B cell (primary cell): ENCODE data around the gene CMTM6. TPM values are rescaled to one million over a fixed set of nuclear protein-coding genes. Genes with fewer than 3 reads are reported as not detected.

Experiments
- ATAC-seq: fragments of 200-7000 bp; cut with Tn5 transposase; one replicate; pipeline ENCODE4 v1.10.0; 2021; ENCODE audit warnings: low read depth, mild to moderate bottlenecking, moderate number of reproducible peaks, moderate library complexity
- CTCF ChIA-PET: fragments of 350-600 bp; sonication (Branson Sonifier 250); formaldehyde crosslinking; loops from one replicate; lab custom pipeline; 2021; ENCODE audit warnings: antibody characterized with exemption, inconsistent platforms; lab: Charles Lee
- POLR2A ChIA-PET: fragments of 350-600 bp; sonication (Branson Sonifier 250); formaldehyde crosslinking; loops from one replicate; lab custom pipeline; 2021; ENCODE audit warnings: antibody characterized with exemption; lab: Charles Lee
- DNase-seq: peaks from one replicate; pipeline ENCODE4 v3.0.0; 2013
- H2AFZ ChIP-seq: 2 replicates; pipeline ENCODE4 v1.6.1; 2012; ENCODE audit warnings: mild to moderate bottlenecking, low read depth, low read length; ENCODE audit not compliant: insufficient read depth, poor library complexity, severe bottlenecking
- H3K27ac ChIP-seq, 2 donors: 1 replicate in 1 of 2; 2 replicates in 1 of 2; pipeline ENCODE4 v1.5.1; 2012 to 2013; ENCODE audit warnings: low read length in 2 of 2, mild to moderate bottlenecking in 2 of 2, moderate library complexity in 1 of 2
- H3K27me3 ChIP-seq, 4 experiments: fragments of 200-600 bp in 1 of 4; sonication (generic) in 1 of 4; replicated peaks in 1 of 4; 1 replicate in 2 of 4; 2 replicates in 2 of 4; pipeline versions ENCODE4 v1.6.1 to v1.7.0; 2013 to 2016; ENCODE audit warnings: low read length in 3 of 4, mild to moderate bottlenecking in 2 of 4, mixed read lengths in 1 of 4, moderate library complexity in 1 of 4; ENCODE audit not compliant: insufficient read depth in 4 of 4, control insufficient read depth in 3 of 4; ENCODE audit errors: control extremely low read depth in 1 of 4
- H3K36me3 ChIP-seq, 2 experiments: replicated peaks in 1 of 2; 1 replicate in 1 of 2; 2 replicates in 1 of 2; pipeline versions ENCODE4 v1.6.1 to v1.7.1; 2013; ENCODE audit warnings: low read length in 1 of 2; ENCODE audit not compliant: insufficient read depth in 2 of 2, control insufficient read depth in 1 of 2; ENCODE audit errors: control extremely low read depth in 1 of 2, extremely low read depth in 1 of 2
- H3K4me1 ChIP-seq, 2 donors: fragments of 200-600 bp in 1 of 2; sonication (generic) in 1 of 2; 1 replicate in 1 of 2; 2 replicates in 1 of 2; pipeline versions ENCODE4 v1.5.1 to v1.6.1; 2013 to 2017; ENCODE audit warnings: low read length in 2 of 2; ENCODE audit not compliant: control insufficient read depth in 2 of 2, insufficient read depth in 2 of 2
- H3K4me2 ChIP-seq: replicated peaks from 2 replicates; pipeline ENCODE3; 2012; ENCODE audit warnings: mild to moderate bottlenecking, low read depth, low read length; ENCODE audit not compliant: poor library complexity, severe bottlenecking
- H3K4me3 ChIP-seq, 5 experiments: fragments of 200-600 bp in 1 of 5; sonication (generic) in 1 of 5; 1 replicate in 3 of 5; 2 replicates in 2 of 5; pipeline versions ENCODE4 v1.5.1 to v1.7.0; 2011 to 2016; ENCODE audit warnings: low read length in 4 of 5, mild to moderate bottlenecking in 4 of 5, low read depth in 2 of 5, control low read depth in 1 of 5, moderate library complexity in 1 of 5; ENCODE audit not compliant: insufficient read depth in 1 of 5; ENCODE audit errors: control extremely low read depth in 1 of 5, extremely low read depth in 1 of 5
- H3K79me2 ChIP-seq: fragments of 200-600 bp; sonication (generic); one replicate; pipeline ENCODE4 v1.6.0; 2016; ENCODE audit warnings: low read length; ENCODE audit not compliant: control insufficient read depth, insufficient read depth
- H3K9ac ChIP-seq: fragments of 200-600 bp; sonication (generic); 2 replicates; pipeline ENCODE4 v1.6.1; 2017; ENCODE audit warnings: mild to moderate bottlenecking, low read length, moderate library complexity
- H3K9me3 ChIP-seq, 3 donors: one replicate each; pipeline versions ENCODE4 v1.6.1 to v1.7.1; 2013; ENCODE audit warnings: low read length in 2 of 3; ENCODE audit not compliant: control insufficient read depth in 2 of 3, insufficient read depth in 1 of 3; ENCODE audit errors: control extremely low read depth in 1 of 3
- H4K20me1 ChIP-seq: 2 replicates; pipeline ENCODE4 v1.6.0; 2012; ENCODE audit warnings: mild to moderate bottlenecking, low read length; ENCODE audit not compliant: insufficient read depth, control insufficient read depth, poor library complexity, severe bottlenecking
- H3K27ac Mint-ChIP-seq: one replicate; pipeline ENCODE4 v1.8.0; 2021; ENCODE audit warnings: mixed read lengths
- H3K27me3 Mint-ChIP-seq: one replicate; pipeline ENCODE4 v1.8.0; 2021; ENCODE audit warnings: mixed read lengths
- H3K4me1 Mint-ChIP-seq: one replicate; pipeline ENCODE4 v1.8.0; 2021; ENCODE audit warnings: mixed read lengths
- H3K4me3 Mint-ChIP-seq: one replicate; pipeline ENCODE4 v1.8.0; 2021; ENCODE audit warnings: mixed read lengths
- H3K9me3 Mint-ChIP-seq: one replicate; pipeline ENCODE4 v1.8.0; 2022; ENCODE audit warnings: mixed read lengths; ENCODE audit not compliant: insufficient read depth
- CTCF ChIP-seq: fragments of 200-600 bp; IDR thresholded peaks from one replicate; pipeline ENCODE4 v1.8.0; 2022; ENCODE audit warnings: antibody characterized with exemption, mild to moderate bottlenecking
- EZH2 ChIP-seq: IDR thresholded peaks from 2 replicates; pipeline ENCODE4 v1.6.1; 2012; ENCODE audit warnings: borderline replicate concordance, low read depth, mild to moderate bottlenecking, moderate library complexity, low read length; ENCODE audit not compliant: insufficient read depth, poor library complexity, severe bottlenecking
- WGBS: methylation state at CpG from one replicate; pipeline ENCODE4 v1.1.5; 2013; ENCODE audit warnings: missing lambda C conversion rate; ENCODE audit not compliant: insufficient coverage; 5-methylcytosine and 5-hydroxymethylcytosine counted together
- intact Hi-C: fragments of 100-400 bp; cut with micrococcal nuclease; formaldehyde crosslinking; loops from one replicate; pipeline ENCODE4 v1.10.0; 2022
- polyA plus RNA-seq: library from polyadenylated mRNA; depleted of rRNA; stranded (reverse); fragments of >200 nt; gene quantifications from 2 replicates; pipeline ENCODE4 v1.2.3, GENCODE V29; 2012
- total RNA-seq, 2 donors: library from RNA; stranded (reverse); fragments of 120-200 nt in 1 of 2; gene quantifications; 1 replicate in 1 of 2; 2 replicates in 1 of 2; pipeline versions ENCODE4 v1.2.3 to v1.2.4, GENCODE V29; 2013 to 2022

Gene CMTM6
- total and polyA plus RNA-seq, 2 donors (not counting 1 experiment from before 2014, with no cell fraction given): 19.2 to 66.3 TPM

GRCh38 chr3:32469151-32469874 is 33.3 kb downstream of the CMTM6 start:
- Mint-ChIP-seq H3K27ac (peak overlapping the region; percentile 82), H3K9me3 (no peaks in the 10 kb centered on the region), H3K4me1 (peaks cover 55% of the 10 kb centered on the region), H3K4me3 (peak overlapping the region; percentile 56), H3K27me3 (no peaks in the 10 kb centered on the region)
- peaks cover 29 to 44% of the 10 kb centered on the region in 2 donors for H3K4me1 ChIP-seq
- peaks cover 6 to 19% of the 10 kb centered on the region in 2 experiments for H3K36me3 ChIP-seq
- DNase-seq (no peak), ATAC-seq (no peak)
- H3K4me2 ChIP-seq: peak overlapping the region; percentile 17
- H3K9me3 ChIP-seq: no peaks in the 10 kb centered on the region
- intact Hi-C loops: loop anchor here (5.0 kb wide), 1 partner anchor 33 kb away; the partner anchor contains the start of gene CMTM6
- no peaks in the 10 kb centered on the region for H3K27me3 ChIP-seq
- TF ChIP-seq CTCF (no peak), EZH2 (no peak)
- ChIA-PET POLR2A (interaction anchor here (0.6 kb wide), 2 partner anchors 32 to 69 kb away, joined by 3 to 5 read pairs; no protein-coding TSS in a partner anchor), CTCF (interaction anchor here (0.8 to 6.0 kb wide), 29 partner anchors 12 to 294 kb away, joined by 3 to 238 read pairs (median 9); partner anchors contain the start of genes CMTM6 and CMTM7)
- peaks cover 24% of the 10 kb centered on the region for H4K20me1 ChIP-seq
- no peak overlapping the region for H2AFZ ChIP-seq
- H3K9ac ChIP-seq: no peak overlapping the region
- WGBS: 90% methylated on average over 3 of the region's 7 CpGs
- H3K4me3 ChIP-seq: no peak overlapping the region
- peak overlapping the region in 1 of 2 donors; percentile 22 for H3K27ac ChIP-seq
- H3K79me2 ChIP-seq: peaks cover 37% of the 10 kb centered on the region
